ENCODE measurements around the gene CAPN13. TPM values are rescaled to one million over a fixed set of nuclear protein-coding genes. Genes with fewer than 3 reads are reported as not detected.

Gene CAPN13
- total RNA-seq = not detected
- under 1 TPM in 2 of 3 donors, not detected in 1; 0.06 to 0.14 TPM for polyA plus RNA-seq
- long read RNA-seq, donor 1 = 0 reads
- long read RNA-seq, donor 2 = 0 reads

DNA sequence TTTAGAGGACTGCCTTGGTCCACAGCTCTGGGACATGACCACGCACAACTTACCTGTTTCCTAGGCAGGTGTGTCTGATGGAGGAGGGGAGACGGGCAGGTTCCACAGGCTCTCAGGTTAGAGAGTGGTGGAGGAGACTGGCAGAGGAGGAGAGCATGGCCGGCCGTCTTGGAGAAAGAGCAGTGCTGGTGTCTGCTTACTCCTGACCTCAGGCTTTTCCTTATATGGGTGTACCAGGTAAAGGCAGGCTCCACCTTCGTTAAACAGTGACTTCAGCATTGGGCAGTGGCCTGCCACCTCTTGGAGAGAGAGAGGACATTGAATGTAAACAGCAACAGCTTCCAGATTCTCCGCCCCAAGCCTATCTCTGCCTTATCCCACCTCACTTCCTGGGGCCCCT, at the start of gene CAPN13:
CAPN13 (minus strand) TSS at position 198 of the 400 bp plus-strand sequence. CDS start 20,121 bp downstream, outside the sequence.
- Histone ChIP-seq H3K4me3 (no peak within 1 kb of the TSS), H3K4me1 (no peaks in the 10 kb centered on the region), H3K27me3 (ENCODE audit: insufficient read depth in 3 of 3, low read length in 2 of 3) (no peaks in the 10 kb centered on the region), H3K9me3 (no peaks in the 10 kb centered on the region), H3K36me3 (ENCODE audit: insufficient read depth in 1 of 2, low read depth in 1 of 2) (no peaks in the 10 kb centered on the region), H3K27ac (no peak within 1 kb of the TSS)
- intact Hi-C loops (cut with DNase I) = no loop called here
- no peak for ATAC-seq
- no peak for TF ChIP-seq CTCF (IDR thresholded peaks at IDR 0.05)
- WGBS, 3 donors = 59 to 74% (median 61%) methylated on average over 6 of the region's 6 CpGs
- no peak for DNase-seq

- intact Hi-C loops (cut with DNase I) = no loop called here
- no peaks in the 10 kb centered on the region for H3K36me3 ChIP-seq (ENCODE audit: insufficient read depth in 1 of 2, low read depth in 1 of 2)
- TF ChIP-seq CTCF (IDR thresholded peaks at IDR 0.05) = no peak
- no peak overlapping the region for H3K4me3 ChIP-seq
- H3K4me1 ChIP-seq = no peaks in the 10 kb centered on the region
- DNase-seq (no peak), ATAC-seq (no peak)
- H3K27me3 ChIP-seq (ENCODE audit: insufficient read depth in 3 of 3, low read length in 2 of 3) = no peaks in the 10 kb centered on the region
- no peak overlapping the region for H3K27ac ChIP-seq
- no peaks in the 10 kb centered on the region for H3K9me3 ChIP-seq
Measured at GRCh38 chr2:30847841-30848240, 40.6 kb upstream of the CAPN13 start.

GRCh38 chr2:30847329-30847728, 40.1 kb upstream of the CAPN13 start:
- Histone ChIP-seq H3K4me1 (no peaks in the 10 kb centered on the region), H3K4me3 (no peak overlapping the region), H3K27me3 (ENCODE audit: insufficient read depth in 3 of 3, low read length in 2 of 3) (no peaks in the 10 kb centered on the region), H3K36me3 (ENCODE audit: insufficient read depth in 1 of 2, low read depth in 1 of 2) (no peaks in the 10 kb centered on the region), H3K27ac (no peak overlapping the region), H3K9me3 (no peaks in the 10 kb centered on the region)
- 67 to 75% (median 74%) methylated on average over 1 of the region's 1 CpG for WGBS, 3 donors
- intact Hi-C loops (cut with DNase I) = no loop called here
- DNase-seq = no peak
- ATAC-seq = no peak
- TF ChIP-seq CTCF (IDR thresholded peaks at IDR 0.05) = no peak

- ATAC-seq = no peak
- TF ChIP-seq CTCF (IDR thresholded peaks at IDR 0.05) = no peak
- H3K4me1 ChIP-seq = no peaks in the 10 kb centered on the region
- DNase-seq = no peak
- H3K4me3 ChIP-seq = no peak overlapping the region
- no peaks in the 10 kb centered on the region for H3K36me3 ChIP-seq (ENCODE audit: insufficient read depth in 1 of 2, low read depth in 1 of 2)
- H3K27me3 ChIP-seq (ENCODE audit: insufficient read depth in 3 of 3, low read length in 2 of 3) = no peaks in the 10 kb centered on the region
- WGBS, 3 donors = 49 to 62% (median 54%) methylated on average over 1 of the region's 1 CpG
- H3K27ac ChIP-seq = no peak overlapping the region
- intact Hi-C loops (cut with DNase I) = no loop called here
- H3K9me3 ChIP-seq = no peaks in the 10 kb centered on the region
Measured at GRCh38 chr2:30828586-30828985, 21.3 kb upstream of the CAPN13 start.

DNA sequence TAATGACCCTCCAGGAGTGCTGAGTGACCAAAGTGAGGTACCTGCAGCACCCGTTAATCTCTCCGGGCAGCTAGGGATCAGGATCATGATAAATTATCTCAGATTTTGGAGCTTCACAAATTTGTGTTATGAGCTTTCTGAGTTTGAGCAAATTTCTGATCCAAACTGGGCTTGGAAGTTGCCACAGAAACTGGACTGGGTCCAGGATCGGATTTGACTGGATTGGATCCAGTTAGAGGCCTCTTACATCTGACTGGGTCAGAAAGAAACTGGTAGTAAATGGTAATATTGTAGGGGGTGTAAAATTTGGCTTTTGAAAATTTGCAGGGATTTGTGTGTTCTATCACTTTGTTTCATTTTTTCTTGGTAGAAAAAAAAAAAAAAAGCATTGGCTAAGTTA, 19.7 kb upstream of the CAPN13 start:
- WGBS, 3 donors = 37 to 79% (median 43%) methylated on average over 3 of the region's 3 CpGs
- ATAC-seq = no peak
- intact Hi-C loops (cut with DNase I) = no loop called here

More for the DNA sequence above, 19.7 kb upstream of the CAPN13 start:
- Histone ChIP-seq H3K4me3 (no peak overlapping the region), H3K27me3 (ENCODE audit: insufficient read depth in 3 of 3, low read length in 2 of 3) (no peaks in the 10 kb centered on the region), H3K4me1 (no peaks in the 10 kb centered on the region), H3K27ac (no peak overlapping the region), H3K36me3 (ENCODE audit: insufficient read depth in 1 of 2, low read depth in 1 of 2) (no peaks in the 10 kb centered on the region), H3K9me3 (no peaks in the 10 kb centered on the region)
- no peak for DNase-seq
- no peak for TF ChIP-seq CTCF (IDR thresholded peaks at IDR 0.05)
